Right renal cortex interstitium (tissue), 3 donors: Measurements from ENCODE around the gene DNAJB8. TPM values are rescaled to one million over a fixed set of nuclear protein-coding genes. Genes with fewer than 3 reads are reported as not detected.

Source experiments
- DNase-seq, 3 donors: peaks; one replicate each; pipeline ENCODE4 v3.0.0-alpha.2; 2013; ENCODE audit warnings: low read depth in 3 of 3, low spot score in 2 of 3
- polyA plus RNA-seq, 3 donors: library from polyadenylated mRNA; unstranded; fragments of 120-200 nt; gene quantifications; one replicate each; pipeline ENCODE4 v1.2.1, GENCODE V29; 2013; ENCODE audit not compliant: insufficient read length in 3 of 3

The DNAJB8 gene
- polyA plus RNA-seq, 3 donors = not detected

DNA sequence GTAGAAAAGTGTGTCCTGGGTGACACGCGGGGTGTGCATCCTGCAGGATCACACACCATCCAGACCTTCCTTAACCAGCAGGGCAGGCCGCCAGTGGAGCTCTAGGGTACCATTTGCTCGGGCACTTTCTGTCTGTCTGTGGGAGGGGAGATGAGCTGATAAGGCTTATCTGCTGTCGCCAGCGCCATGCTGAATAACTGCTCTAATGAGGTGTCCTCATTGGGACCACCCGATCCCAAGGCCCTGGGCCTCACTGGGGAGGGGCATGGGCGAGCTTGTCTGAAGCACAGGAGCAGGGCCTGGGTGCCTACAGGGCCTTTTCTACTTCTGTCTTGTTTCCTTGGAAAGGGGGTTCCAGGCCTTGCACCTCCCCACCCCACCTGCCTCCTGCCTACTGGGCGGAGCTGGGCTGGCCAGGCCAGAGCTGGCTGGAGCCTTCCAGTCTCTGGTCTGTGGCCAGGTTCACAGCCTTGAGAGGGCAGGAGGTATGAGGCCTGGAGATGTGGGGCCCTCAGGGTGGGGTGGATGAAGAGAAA lies 28.8 kb upstream of the DNAJB8 start:
- no peak for DNase-seq

DNA sequence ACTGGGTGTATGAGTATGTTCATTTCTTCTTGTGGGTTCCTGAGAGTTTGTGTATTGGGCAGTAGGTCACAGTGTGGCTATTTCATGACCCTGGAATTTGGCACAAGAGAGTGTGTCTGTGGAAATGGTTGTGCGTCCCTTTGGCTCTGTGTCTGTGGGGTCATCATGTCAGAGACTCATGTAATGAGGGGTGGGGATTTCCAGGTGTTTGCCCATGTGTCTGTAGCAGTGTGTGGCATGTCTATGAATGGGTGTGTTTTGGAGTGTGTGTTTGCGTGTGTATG lies 27.6 kb upstream of the DNAJB8 start:
- no peak for DNase-seq

DNA sequence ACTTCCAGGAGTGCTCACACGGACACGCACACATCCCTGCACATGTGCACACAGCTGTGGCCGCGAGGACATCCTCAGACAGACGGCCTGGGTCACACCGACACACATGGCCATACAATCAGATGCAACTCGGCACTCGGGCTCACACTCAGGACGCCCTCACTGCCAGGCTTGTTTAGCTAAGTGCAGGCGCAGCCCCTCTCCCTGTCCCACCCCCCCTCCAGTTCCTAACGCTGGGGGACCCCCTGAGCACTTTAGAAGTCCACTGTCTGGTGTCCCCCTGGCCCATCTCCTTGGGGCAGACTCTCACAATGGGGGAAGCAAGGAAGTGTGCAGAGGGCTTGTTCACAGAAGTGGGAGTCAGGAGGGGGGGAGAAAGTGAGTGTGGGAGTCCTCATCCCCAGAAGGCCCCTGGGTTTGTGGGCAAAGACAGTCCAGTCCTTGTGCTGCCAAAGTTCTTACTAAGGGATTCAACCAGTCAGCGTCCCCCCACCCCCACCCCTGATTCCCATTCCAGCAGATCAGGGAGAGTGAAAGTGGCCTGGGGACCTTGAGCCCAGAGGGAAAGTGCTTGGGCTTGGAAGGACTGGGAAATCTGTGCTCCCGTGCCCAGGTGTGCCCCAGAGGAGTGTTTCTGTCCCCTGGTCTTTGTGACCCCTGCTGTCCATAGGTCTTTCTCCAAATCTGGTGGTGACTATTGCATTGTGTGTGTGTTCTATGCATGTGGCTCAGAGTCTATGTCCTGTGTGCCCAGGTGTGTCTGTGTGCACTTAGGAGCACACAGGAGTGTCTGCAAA lies 27.1 kb upstream of the DNAJB8 start:
- no peak for DNase-seq

DNA sequence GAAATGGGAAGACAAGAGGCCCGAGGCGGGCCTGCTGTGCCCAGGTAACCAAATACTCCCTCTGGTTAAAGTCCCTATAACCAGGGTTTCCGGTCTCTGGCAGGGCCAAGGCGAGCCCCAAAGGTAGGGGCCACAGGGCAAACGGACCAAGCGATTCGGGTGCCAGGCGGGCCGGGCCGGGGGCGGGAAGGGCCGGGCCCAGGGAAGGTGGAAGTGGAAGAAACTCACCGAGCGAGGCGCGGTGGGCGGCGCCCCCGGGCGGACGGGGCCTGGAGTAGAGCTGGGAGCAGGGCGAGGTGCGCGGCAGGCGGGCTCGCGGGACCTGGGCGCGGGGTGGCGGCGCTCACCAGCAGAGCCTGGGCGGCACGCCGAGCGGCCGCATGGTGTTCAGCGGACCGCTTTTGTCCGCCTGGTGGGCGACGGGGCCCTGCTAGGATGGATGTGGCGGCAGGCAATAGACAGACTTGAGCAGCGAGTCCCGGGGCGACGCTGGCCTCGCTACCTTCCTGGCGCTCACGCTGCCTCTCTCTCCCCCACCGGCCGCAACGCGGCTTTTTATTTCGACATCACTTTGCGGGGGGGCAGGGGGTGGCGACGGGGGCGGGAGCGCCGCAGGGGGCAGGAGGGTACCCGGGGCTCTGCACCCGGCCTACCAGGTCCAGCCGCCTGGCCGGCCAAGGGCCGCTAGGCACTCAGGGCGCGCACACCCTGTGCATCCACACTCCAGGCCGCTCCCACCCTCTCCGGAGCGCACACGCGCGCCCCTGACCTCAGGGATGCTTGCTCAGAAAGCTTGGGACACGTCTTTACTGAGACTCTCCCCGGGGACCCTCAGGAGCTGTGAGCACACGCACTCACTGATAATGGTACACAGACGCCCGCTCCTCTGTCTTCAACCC lies 26.2 kb upstream of the DNAJB8 start, which contains the start of gene GATA2:
Gene GATA2, minus strand, starts transcription at position 531 of the 899 bp plus-strand sequence. CDS start 6,170 bp downstream, outside the sequence.
- DNase-seq = no peak

DNA sequence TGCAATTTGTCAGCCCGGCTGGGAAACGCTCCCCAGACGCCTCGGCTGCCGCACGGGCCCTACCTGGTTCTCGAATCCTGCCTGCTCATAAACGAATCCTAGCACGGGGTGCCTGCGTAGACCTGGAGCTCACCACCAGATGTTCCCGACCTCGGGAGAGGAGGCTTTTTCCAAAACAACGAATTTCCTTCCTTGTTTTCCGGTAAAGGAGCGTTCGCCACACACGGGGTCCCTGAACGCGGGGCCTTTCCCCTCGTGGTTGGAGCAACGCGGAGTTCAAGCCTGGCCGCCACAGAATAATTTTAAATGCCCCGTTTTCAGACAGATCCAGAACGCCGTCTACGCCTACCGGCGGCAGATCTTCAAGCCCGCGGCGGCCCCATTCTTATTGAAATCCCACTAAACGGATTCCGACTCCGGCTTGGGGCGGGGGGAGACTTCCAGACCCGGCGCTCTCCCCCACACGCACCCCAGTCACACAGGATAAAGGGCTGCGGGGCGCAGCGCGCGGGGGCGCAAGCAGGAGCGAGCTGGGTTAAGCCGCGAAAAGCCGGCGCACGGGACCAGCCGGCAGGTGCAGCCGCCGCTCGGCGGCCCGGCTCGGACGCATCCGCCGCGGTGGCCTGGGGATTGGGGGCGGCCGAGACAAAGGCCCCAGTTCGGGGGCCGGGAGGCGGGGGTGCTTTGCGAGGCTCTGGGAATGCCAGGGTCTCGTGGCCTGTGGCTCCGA lies 25.4 kb upstream of the DNAJB8 start:
- no peak for DNase-seq

DNA sequence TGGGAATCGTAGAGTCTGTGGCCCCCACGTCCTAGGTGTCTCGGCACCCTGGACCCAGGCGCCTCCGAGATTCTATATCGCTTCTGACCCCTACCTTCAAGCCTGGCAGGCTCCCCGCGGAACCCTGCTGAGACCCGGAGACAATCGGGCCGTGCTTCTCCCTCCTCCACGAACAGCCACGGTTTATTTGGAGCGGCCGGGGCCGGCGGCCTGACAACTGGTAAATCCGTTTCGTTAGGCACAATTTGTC lies 24.9 kb upstream of the DNAJB8 start:
- DNase-seq = no peak

DNA sequence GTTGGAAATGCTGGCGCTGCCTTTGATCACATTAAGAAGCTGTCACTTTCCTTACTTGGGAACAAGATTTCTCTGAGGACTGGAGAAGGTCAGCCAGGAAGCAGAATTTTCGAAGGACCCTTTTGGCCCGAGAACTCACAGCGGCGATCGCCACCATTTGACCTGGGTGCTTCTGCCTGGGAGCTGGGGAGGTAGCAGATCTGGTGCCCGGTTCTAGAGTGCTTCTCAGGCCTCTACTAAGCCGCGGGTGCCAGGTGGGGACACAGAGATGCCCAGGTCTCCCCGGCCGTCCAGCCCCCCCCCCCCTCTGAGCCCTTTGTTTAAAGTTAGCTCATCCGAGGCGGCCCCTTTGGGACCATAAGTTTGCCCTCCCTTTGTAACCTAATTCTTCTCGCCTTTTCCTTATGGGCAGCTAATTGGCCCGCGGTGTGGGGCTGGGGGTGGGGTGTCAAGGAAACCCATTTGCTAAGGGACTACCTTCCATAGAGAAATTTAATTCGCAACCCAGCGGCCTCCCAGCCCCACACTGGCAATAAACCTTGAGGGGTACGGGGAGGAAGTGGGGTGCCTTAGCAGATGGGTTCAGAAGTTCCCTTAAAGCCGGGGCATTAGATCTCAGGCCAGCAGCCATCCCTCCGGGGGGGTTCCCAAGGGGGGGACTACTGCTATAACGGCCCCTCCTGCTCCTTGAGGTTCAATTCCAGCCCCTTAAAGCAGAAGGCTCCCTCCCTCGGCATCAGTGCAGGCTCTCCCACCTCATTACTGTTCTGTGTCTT lies 24.4 kb upstream of the DNAJB8 start:
- no peak for DNase-seq

DNA sequence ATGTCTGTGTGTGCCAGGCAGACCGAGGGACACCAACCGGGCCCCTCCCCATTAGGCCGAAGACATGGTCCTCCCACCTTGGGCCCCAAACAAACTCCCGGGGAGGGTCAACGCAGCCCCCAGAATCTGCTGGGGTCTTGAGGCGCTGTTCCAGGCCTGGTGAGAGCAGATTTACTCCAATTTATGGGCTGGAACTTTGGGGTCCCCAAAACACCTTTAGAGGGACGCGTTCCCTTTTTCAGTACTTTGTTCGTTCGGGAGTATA lies 23.9 kb upstream of the DNAJB8 start:
- no peak for DNase-seq

DNA sequence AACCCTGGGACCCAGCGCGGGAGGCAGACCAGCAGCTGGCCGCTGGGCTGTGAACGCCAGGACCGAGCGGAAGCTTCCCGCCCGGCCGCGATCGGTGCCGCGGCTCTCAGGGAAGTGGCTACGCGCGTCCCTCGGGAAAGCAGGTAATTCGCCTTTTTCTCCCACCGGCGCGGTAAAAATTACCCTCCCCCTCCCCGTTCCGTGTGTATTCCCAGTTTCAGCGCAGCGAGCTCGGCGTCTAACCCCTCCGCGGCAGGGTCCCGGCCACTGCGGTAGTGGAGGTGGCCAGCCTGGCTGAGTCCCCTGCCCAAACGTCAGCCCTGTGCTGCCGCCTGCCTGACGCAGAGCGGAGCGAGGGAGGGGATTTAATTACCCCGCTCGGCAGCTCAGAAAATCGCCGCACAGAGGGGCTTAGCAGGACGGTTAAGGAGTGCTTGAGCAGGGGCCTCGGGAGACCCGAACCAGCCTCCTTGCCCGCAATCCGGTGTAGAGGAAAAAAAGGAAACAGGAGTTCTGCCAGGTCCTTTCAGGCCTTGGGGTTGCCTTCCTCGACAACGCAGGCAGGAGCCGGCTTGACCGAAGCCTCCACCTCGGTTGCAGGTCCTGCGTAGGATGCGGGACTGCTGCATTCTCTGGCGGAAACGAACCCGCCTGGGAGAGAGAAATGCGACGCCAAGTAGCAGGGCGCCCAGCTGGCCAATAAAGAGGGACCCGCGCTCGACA lies 23.4 kb upstream of the DNAJB8 start:
- DNase-seq = no peak

DNA sequence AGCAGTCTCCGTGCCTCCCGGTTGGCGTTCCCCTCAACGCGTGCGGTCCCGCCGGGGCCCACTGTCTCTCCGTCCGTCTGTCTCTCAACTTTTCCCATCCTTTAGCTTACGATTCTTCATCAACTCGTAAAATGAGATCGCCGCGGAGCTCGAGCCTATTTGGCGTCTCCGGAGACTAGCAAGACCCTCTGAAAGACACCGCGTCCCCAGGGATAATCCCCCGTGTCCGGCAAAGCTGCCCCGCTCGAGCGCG lies 22.9 kb upstream of the DNAJB8 start:
- DNase-seq = no peak

DNA sequence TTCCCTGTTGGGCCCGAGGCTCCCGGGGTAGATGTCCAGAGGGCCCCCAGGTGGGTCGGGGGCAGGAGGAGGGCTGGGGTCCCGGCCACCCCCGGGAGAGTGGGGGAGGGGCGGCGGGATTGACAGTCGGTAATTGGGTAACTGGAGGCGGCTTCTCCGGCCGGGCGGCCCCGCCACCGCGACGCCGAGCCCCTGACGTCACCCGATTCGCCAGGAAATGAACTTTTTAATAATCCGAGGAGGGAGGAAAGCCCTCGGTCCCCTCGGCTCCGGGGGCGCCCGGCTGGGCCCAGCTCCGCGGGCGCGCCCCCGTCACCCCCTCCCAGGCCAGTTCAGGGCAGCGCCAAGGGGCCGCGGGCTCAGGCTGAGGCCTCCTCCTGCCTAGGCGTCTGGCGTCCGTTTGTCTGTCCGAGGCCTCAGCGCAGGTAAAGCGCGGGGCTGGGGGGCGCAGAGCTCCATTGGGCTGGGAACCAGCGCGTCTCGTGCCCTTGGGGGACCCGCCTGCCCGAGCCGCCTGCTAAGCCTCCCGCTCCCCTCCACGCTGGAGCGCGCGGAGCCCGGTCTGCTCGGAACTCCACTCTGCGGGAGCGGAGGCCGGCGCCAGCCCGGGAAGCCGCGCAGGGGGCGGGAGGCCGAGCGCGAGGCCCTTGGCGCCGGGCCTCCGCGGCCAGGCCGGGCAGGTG lies 22.4 kb upstream of the DNAJB8 start:
- no peak for DNase-seq

DNA sequence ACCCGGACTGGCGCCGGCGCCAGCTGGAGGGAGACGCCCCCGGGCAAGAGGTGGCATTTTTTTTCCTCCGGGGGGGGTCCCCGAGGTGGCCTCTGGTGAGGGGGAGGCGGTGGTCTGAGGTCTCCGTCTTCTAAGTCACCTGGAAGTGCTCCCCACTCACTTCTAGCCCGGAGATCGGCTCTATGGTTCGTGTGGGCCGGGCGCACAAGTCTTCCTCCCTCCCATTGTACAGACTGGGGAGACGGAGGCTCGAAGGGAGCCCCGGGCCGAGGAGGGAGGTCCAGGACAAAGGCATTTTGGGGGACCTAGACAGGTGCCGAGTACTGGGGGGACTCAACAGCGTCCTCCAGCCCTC lies 21.9 kb upstream of the DNAJB8 start:
- no peak for DNase-seq

DNA sequence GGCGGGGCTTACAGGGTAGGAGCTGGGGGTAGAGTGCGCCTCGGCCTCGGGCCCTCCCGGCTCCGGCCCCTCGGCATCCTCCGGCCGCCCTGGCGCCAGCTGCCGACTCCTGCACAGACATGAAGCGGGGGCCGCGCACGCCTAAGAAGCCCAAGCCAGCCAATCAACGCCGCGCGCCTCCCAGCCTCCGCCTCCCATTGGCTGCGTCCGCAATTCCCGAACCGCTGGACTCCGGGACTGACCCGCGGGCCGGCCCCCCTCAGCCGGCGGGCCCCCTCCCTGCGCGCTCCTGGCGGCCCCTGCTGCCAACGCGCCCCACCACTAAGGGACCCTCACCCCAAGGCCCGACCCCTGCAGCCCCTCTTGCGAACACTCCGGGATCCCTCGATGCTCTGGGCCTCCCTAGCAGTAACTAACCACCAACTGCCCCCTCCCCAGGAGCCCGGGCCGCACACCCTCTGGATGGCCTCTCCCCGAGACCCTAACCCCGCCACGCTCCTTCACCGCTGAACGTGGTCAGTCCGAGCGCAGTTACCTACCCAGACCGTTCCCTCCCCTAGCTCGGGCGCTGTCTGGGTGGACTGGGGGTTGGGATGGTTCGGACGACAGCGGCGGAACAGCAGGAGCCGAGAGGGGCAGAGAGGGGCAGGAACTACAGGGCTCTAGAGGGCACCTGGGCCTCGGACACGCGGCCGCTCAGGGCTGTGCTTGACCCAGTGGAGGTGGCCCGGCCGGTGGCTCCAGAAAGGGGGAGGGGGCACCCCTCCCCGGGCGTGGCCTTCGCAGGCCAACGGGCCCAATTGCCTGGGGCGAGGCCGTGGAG lies 21.3 kb upstream of the DNAJB8 start:
- DNase-seq = no peak

DNA sequence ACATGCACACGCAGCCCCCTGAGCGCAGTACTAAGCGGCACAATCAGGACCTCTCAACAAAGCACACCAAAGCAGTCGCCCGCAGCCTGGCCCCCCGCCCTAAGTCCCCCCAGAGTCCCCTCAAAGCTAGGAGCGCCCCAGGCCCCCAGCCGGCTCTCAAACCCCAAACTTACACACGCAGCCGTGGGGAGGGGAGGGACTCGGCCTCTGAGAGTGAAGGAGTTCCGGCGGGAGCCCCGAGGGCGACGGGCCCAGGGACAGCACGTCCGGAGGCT lies 20.8 kb upstream of the DNAJB8 start:
- no peak for DNase-seq

DNA sequence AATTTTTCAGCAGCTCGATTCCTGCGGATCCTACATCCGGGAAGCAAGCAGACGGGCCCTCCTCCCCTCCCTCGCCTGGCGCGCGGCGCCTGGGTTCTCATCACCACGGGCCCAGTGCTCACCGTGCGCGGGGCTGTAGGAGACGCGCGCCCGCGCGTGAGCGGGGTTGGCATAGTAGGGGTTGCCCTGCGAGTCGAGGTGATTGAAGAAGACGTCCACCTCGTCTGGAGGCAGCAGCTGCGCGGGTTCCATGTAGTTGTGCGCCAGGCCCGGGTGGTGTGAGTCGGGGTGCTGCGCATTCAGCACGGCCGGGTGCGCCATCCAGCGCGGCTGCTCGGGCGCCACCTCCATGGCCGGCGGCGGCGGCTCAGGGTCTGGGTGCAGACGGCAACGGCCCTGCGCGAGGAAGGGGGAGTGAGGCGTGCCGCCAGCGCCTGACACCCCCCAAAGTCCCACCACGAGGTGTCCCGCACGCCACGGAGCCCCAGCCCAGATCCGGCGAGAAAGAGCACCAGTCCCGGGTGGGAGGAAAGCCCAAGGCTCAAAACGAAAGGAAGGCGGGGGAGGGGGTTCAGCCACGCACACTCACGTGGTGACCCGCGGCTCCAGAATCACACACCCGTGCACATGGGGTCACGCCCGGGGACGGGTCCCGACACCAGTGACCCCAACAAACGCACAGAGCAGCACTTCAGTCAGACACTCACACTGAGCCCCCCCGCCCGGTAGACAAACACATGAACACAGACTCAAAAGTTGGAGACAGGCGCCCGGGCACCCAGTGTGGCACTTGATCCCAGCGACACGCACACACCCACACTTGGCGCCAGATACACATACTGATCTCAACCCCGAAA lies 20.2 kb upstream of the DNAJB8 start:
- DNase-seq = no peak

DNA sequence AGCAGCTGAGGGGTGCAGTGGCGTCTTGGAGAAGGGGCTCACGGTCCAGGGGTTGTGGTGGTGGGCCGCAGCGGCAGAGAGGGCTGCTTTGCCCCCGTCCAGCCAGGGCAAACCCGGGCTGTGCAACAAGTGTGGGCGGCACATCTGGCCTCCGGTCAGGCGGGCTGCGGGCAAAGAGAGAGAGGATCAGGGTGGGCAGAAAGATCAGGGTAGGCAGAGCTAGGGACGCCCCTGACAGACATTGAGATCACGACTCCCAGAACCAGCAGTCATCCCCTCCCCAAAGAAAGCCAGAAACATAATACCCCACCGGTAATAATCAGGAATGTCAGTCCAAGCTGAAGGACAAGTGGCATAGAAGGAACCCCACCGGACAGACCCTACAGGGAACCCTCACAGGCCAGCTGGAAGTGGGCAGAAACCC lies 19.5 kb upstream of the DNAJB8 start:
- DNase-seq = no peak

DNA sequence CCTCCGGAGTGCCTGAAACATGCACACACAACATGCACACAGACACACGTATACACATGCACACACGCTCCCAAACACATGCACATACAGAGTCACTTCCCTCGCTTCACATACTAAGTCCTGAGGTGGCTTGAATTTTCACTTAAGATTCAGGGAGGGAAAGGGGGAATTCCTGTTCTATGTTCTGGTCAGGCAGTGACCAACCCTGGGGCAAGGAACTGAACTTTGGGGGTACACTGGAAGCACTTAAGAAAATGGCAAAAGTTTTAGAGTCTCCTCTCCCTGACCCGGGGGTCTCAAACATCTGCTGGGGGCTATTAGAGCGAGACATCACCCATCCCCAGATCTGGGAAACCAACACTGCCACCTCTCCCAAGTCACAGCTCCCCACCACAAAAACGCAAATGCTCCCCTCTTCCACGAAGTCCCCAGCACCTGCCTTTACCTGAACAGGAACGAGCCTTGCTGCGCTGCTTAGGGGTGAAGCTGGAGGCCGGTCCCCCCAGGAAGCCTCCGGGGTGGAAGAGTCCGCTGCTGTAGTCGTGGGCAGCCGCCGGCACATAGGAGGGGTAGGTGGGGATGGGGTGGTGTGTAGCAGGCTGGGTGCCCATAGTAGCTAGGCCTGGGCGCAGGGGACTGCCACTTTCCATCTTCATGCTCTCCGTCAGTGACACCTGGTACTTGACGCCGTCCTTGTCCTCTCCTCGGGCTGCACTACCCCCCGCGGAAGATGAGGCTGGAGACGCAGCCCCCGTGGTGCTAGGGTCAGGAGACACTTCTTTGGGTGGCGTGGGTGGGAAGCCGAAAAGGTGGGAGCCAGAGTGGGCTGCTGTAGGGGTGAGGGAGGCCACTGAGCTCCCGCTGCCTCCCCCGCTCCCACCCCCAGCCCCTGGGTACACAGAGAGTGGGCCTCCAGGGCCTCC lies 18.9 kb upstream of the DNAJB8 start:
- DNase-seq = no peak
